ENCODE measurements around the gene ITIH4.

DNA sequence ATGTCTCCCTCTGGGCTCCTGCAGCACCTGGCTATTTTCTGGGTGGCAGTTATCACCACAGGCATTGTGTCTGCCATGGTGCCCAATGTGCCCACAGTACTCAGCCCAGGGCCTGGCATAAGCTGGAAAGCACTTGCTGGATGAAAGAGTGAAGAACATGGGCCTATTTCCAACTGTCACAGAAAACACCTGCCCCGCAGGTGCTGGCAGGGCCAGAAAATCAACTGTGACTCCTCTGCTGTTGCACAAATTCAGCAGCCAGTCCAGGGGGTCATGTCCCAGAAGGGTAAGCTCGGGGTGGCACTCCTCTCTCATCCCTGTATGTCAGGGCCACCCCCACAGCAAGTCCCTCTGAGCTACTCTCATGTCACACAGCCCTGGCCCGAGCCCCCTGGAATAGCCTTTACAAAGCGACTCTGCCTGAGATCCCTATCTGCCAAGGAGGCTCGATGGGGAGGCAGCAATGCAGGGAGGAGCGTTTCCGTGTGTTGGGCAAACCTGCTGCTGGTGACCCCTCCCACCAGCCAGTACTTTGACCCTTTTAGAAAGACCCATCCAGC is 18.9 kb downstream of the ITIH4 start:
- TF ChIP-seq, protein P1, sequence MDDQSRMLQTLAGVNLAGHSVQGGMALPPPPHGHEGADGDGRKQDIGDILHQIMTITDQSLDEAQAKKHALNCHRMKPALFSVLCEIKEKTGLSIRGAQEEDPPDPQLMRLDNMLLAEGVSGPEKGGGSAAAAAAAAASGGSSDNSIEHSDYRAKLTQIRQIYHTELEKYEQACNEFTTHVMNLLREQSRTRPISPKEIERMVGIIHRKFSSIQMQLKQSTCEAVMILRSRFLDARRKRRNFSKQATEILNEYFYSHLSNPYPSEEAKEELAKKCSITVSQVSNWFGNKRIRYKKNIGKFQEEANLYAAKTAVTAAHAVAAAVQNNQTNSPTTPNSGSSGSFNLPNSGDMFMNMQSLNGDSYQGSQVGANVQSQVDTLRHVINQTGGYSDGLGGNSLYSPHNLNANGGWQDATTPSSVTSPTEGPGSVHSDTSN (CRISPR knock-in tag; IDR thresholded peaks at IDR 0.05): no peak
- no peak for TF ChIP-seq PRDM1 (tag by site-specific recombination; IDR thresholded peaks at IDR 0.05)
- TF ChIP-seq, protein P2, sequence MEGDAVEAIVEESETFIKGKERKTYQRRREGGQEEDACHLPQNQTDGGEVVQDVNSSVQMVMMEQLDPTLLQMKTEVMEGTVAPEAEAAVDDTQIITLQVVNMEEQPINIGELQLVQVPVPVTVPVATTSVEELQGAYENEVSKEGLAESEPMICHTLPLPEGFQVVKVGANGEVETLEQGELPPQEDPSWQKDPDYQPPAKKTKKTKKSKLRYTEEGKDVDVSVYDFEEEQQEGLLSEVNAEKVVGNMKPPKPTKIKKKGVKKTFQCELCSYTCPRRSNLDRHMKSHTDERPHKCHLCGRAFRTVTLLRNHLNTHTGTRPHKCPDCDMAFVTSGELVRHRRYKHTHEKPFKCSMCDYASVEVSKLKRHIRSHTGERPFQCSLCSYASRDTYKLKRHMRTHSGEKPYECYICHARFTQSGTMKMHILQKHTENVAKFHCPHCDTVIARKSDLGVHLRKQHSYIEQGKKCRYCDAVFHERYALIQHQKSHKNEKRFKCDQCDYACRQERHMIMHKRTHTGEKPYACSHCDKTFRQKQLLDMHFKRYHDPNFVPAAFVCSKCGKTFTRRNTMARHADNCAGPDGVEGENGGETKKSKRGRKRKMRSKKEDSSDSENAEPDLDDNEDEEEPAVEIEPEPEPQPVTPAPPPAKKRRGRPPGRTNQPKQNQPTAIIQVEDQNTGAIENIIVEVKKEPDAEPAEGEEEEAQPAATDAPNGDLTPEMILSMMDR (tag by site-specific recombination; IDR thresholded peaks at IDR 0.05): no peak
- TF ChIP-seq, protein P3, sequence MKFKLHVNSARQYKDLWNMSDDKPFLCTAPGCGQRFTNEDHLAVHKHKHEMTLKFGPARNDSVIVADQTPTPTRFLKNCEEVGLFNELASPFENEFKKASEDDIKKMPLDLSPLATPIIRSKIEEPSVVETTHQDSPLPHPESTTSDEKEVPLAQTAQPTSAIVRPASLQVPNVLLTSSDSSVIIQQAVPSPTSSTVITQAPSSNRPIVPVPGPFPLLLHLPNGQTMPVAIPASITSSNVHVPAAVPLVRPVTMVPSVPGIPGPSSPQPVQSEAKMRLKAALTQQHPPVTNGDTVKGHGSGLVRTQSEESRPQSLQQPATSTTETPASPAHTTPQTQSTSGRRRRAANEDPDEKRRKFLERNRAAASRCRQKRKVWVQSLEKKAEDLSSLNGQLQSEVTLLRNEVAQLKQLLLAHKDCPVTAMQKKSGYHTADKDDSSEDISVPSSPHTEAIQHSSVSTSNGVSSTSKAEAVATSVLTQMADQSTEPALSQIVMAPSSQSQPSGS (tag by site-specific recombination; IDR thresholded peaks at IDR 0.05; ENCODE audit: low read depth): no peak
- TF ChIP-seq ZBTB1 (tag by site-specific recombination; IDR thresholded peaks at IDR 0.05): no peak

Measured in HEK293 (cell line).